Activated T-cell treated with anti-CD3 and anti-CD28 coated beads, Interleukin-2, amount 50 U/mL, for 4 hours (primary cell): Measurements from ENCODE around the gene ATP8B4. TPM values are rescaled to one million over a fixed set of nuclear protein-coding genes. Genes with fewer than 3 reads are reported as not detected.

Experiments
- ATAC-seq, 2 donors: fragments of 200-7000 bp; cut with Tn5 transposase; one replicate each; pipeline ENCODE4 v1.10.0; 2021
- DNase-seq: peaks from one replicate; pipeline ENCODE4 v3.0.0-alpha.2; 2020
- H3K27me3 Mint-ChIP-seq: one replicate; pipeline ENCODE4 v1.8.0; 2021; ENCODE audit warnings: low read depth, mixed read lengths
- H3K36me3 Mint-ChIP-seq: one replicate; pipeline ENCODE4 v1.8.0; 2022; ENCODE audit warnings: mixed read lengths; ENCODE audit not compliant: insufficient read depth
- H3K4me1 Mint-ChIP-seq: one replicate; pipeline ENCODE4 v1.8.0; 2021; ENCODE audit warnings: low read depth, mixed read lengths
- H3K4me3 Mint-ChIP-seq: one replicate; pipeline ENCODE4 v1.8.0; 2021; ENCODE audit warnings: mild to moderate bottlenecking, moderate library complexity, mixed read lengths
- H3K9me3 Mint-ChIP-seq: one replicate; pipeline ENCODE4 v1.8.0; 2021; ENCODE audit warnings: mixed read lengths
- total RNA-seq, 3 donors: library from RNA; stranded (reverse); gene quantifications; one replicate each; pipeline ENCODE4 v1.2.1, GENCODE V29; 2021

ATP8B4 gene
- total RNA-seq, 3 donors from 2014 or later = 1.4 to 2.7 (median 1.4) TPM

- H3K36me3 Mint-ChIP-seq = no peaks in the 10 kb centered on the region
- DNase-seq (no peak), ATAC-seq (no peak)
- H3K27me3 Mint-ChIP-seq = peaks cover 4% of the 10 kb centered on the region
- no peaks in the 10 kb centered on the region for H3K4me1 Mint-ChIP-seq
- H3K4me3 Mint-ChIP-seq = no peak overlapping the region
- H3K9me3 Mint-ChIP-seq = no peaks in the 10 kb centered on the region
Measured at GRCh38 chr15:50075319-50075718, 43.7 kb downstream of the ATP8B4 start.

- no peak for ATAC-seq
- DNase-seq = no peak
- H3K9me3 Mint-ChIP-seq = no peaks in the 10 kb centered on the region
- H3K4me1 Mint-ChIP-seq = no peaks in the 10 kb centered on the region
- H3K4me3 Mint-ChIP-seq = no peak overlapping the region
- no peaks in the 10 kb centered on the region for H3K36me3 Mint-ChIP-seq
- H3K27me3 Mint-ChIP-seq = peaks cover 7% of the 10 kb centered on the region
Measured at GRCh38 chr15:50071551-50072258, 47.3 kb downstream of the ATP8B4 start.

GRCh38 chr15:50068016-50068415 lies 51.0 kb downstream of the ATP8B4 start:
- no peaks in the 10 kb centered on the region for H3K36me3 Mint-ChIP-seq
- H3K4me1 Mint-ChIP-seq = peaks cover 1% of the 10 kb centered on the region
- ATAC-seq (no peak), DNase-seq (no peak)
- no peaks in the 10 kb centered on the region for H3K9me3 Mint-ChIP-seq
- H3K27me3 Mint-ChIP-seq = peaks cover 7% of the 10 kb centered on the region
- H3K4me3 Mint-ChIP-seq = no peak overlapping the region

DNA sequence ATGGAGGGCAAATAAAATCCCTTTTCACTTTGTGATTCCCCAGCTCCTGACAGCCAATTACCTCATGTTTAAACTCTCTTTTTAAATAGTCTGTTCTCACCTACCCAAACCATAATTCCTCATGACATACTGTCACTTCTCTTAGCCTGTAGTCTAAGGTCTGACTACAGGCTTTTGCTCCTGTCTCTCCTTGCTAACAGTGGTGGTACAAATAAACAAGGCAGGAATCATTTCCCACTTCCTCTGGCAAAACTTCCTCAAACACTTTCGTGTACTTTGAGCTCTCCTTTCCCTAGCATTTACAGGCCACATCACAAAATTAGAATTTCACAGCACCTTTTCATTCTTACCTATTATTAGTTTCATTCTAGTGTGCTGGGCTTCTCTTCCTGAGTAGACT lies 51.8 kb downstream of the ATP8B4 start:
- Mint-ChIP-seq H3K4me1 (peaks cover 1% of the 10 kb centered on the region), H3K9me3 (no peaks in the 10 kb centered on the region), H3K4me3 (no peak overlapping the region), H3K36me3 (no peaks in the 10 kb centered on the region), H3K27me3 (peaks cover 6% of the 10 kb centered on the region)
- DNase-seq (no peak), ATAC-seq (no peak)

- H3K4me3 Mint-ChIP-seq = no peak overlapping the region
- H3K27me3 Mint-ChIP-seq = peaks cover 3% of the 10 kb centered on the region
- DNase-seq (no peak), ATAC-seq (no peak)
- H3K4me1 Mint-ChIP-seq = peaks cover 1% of the 10 kb centered on the region
- H3K36me3 Mint-ChIP-seq = no peaks in the 10 kb centered on the region
- no peaks in the 10 kb centered on the region for H3K9me3 Mint-ChIP-seq
Measured at GRCh38 chr15:50066666-50067065, 52.4 kb downstream of the ATP8B4 start.

DNA sequence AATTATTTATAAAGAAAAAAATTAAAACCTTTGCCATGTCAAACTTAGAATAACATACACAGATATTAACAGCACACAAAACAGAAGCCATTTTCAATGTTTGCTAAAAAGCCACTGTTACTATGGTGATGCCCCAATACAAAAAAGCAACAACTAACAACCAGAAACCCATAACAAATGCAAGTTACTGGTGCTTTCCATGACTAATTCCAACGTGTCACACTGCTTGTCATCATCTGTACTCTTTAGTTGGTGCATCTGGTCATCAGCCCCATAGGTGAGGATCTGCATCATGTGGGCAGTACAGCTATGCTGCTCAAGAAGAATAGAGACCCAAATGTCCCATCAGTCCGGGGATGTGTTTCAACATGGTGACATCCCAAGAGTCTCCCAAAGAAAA lies 52.8 kb downstream of the ATP8B4 start:
- peaks cover 1% of the 10 kb centered on the region for H3K4me1 Mint-ChIP-seq
- H3K36me3 Mint-ChIP-seq = no peaks in the 10 kb centered on the region
- H3K9me3 Mint-ChIP-seq = no peaks in the 10 kb centered on the region
- DNase-seq (no peak), ATAC-seq (peak; percentile 86 to 89)
- no peak overlapping the region for H3K4me3 Mint-ChIP-seq
- peaks cover 3% of the 10 kb centered on the region for H3K27me3 Mint-ChIP-seq

- Mint-ChIP-seq H3K36me3 (no peaks in the 10 kb centered on the region), H3K4me3 (no peak overlapping the region), H3K27me3 (peaks cover 3% of the 10 kb centered on the region), H3K9me3 (no peaks in the 10 kb centered on the region), H3K4me1 (peaks cover 1% of the 10 kb centered on the region)
- DNase-seq = no peak
- ATAC-seq = no peak
Measured at GRCh38 chr15:50065279-50065678, 53.8 kb downstream of the ATP8B4 start.

DNA sequence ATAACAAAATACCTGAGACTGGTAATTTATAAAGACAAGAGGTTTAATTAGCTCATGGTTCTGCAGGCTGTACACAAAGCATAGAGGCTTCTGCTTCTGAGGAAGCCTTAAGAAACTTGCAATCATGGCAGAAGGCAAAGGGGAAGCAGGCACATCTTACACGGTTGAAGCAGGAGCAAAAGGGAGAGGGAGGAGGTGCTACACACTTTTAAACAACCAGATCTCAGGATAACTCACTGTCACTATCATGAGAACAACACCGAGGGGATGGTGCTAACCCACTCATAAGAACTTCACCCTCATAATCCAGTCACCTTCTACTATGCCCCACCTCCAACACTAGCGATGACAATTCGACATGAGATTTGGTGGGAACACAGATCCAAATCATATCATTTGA lies 54.4 kb downstream of the ATP8B4 start:
- H3K4me1 Mint-ChIP-seq = peaks cover 1% of the 10 kb centered on the region
- no peak for ATAC-seq
- H3K36me3 Mint-ChIP-seq = no peaks in the 10 kb centered on the region
- no peak overlapping the region for H3K4me3 Mint-ChIP-seq
- DNase-seq = no peak
- no peaks in the 10 kb centered on the region for H3K9me3 Mint-ChIP-seq
- peaks cover 3% of the 10 kb centered on the region for H3K27me3 Mint-ChIP-seq

GRCh38 chr15:50063226-50063625 lies 55.8 kb downstream of the ATP8B4 start:
- Mint-ChIP-seq H3K4me1 (peaks cover 1% of the 10 kb centered on the region), H3K4me3 (no peak overlapping the region)
- ATAC-seq = no peak

GRCh38 chr15:50061503-50061902 lies 57.5 kb downstream of the ATP8B4 start:
- Mint-ChIP-seq H3K27me3 (no peaks in the 10 kb centered on the region), H3K4me1 (peaks cover 1% of the 10 kb centered on the region), H3K9me3 (no peaks in the 10 kb centered on the region), H3K36me3 (no peaks in the 10 kb centered on the region), H3K4me3 (no peak overlapping the region)
- ATAC-seq = no peak
- DNase-seq = no peak

More at GRCh38 chr15:50063226-50063625, 55.8 kb downstream of the ATP8B4 start:
- H3K9me3 Mint-ChIP-seq = no peaks in the 10 kb centered on the region
- H3K27me3 Mint-ChIP-seq = peaks cover 3% of the 10 kb centered on the region
- DNase-seq = no peak
- H3K36me3 Mint-ChIP-seq = no peaks in the 10 kb centered on the region

GRCh38 chr15:50059883-50060282 lies 59.1 kb downstream of the ATP8B4 start:
- Mint-ChIP-seq H3K36me3 (no peaks in the 10 kb centered on the region), H3K9me3 (no peaks in the 10 kb centered on the region), H3K4me3 (no peak overlapping the region), H3K4me1 (no peaks in the 10 kb centered on the region), H3K27me3 (peaks cover 2% of the 10 kb centered on the region)
- no peak for ATAC-seq
- DNase-seq = no peak

DNA sequence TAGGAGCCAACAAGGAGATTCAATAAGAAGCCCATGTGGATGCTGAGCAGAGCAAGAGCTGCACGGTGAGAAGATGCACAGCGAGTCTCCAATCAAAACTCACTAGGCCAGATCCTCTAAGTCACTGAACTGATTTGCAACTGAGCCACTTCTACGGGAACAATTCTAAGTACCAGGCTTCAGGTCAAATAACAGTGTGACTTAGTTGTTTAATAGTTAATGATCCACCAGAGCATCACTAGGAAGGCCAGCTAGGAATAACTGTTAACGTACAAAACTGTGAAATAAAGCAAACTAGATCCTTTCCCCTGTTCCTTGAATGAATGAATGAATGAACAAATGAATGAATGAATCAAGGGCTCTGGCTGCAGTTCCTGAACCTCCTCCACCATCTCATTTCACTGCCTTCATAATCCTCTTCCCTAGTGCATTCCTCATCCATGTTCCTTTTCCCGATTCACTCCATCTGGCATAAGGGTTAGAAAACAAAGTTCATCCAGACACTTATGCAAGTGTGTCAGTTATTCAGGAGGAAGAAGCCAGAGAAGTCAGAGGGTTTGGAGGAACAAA lies 59.7 kb downstream of the ATP8B4 start:
- Mint-ChIP-seq H3K9me3 (no peaks in the 10 kb centered on the region), H3K36me3 (no peaks in the 10 kb centered on the region), H3K4me3 (no peak overlapping the region), H3K4me1 (no peaks in the 10 kb centered on the region), H3K27me3 (peaks cover 4% of the 10 kb centered on the region)
- ATAC-seq (no peak), DNase-seq (no peak)

GRCh38 chr15:50057905-50058639 lies 61.0 kb downstream of the ATP8B4 start:
- no peak for ATAC-seq
- Mint-ChIP-seq H3K27me3 (peaks cover 4% of the 10 kb centered on the region), H3K4me1 (no peaks in the 10 kb centered on the region)

DNA sequence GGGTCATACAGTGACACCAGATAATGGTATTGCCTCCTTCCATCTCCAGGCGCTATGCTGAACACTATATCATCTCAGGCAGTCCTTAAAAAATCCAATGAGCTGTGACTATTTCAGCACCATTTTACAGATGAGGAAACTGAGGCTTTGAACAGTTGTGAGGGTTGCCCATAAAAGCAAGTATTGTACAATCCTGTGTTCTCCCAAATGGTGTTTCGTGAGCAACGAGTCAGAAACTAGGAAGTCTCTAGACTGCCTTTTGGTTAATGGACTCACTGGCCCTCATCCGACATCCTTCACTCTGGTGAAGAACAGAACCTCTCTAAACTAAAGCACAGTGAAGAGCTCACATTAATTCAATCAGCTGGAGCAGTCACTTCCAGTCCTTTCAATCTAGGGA lies 61.8 kb downstream of the ATP8B4 start:
- ATAC-seq = no peak
- Mint-ChIP-seq H3K4me1 (no peaks in the 10 kb centered on the region), H3K4me3 (no peak overlapping the region), H3K27me3 (peaks cover 4% of the 10 kb centered on the region), H3K36me3 (no peaks in the 10 kb centered on the region), H3K9me3 (no peaks in the 10 kb centered on the region)
- no peak for DNase-seq

More at GRCh38 chr15:50057905-50058639, 61.0 kb downstream of the ATP8B4 start:
- no peaks in the 10 kb centered on the region for H3K9me3 Mint-ChIP-seq
- no peaks in the 10 kb centered on the region for H3K36me3 Mint-ChIP-seq
- DNase-seq = no peak
- H3K4me3 Mint-ChIP-seq = no peak overlapping the region

DNA sequence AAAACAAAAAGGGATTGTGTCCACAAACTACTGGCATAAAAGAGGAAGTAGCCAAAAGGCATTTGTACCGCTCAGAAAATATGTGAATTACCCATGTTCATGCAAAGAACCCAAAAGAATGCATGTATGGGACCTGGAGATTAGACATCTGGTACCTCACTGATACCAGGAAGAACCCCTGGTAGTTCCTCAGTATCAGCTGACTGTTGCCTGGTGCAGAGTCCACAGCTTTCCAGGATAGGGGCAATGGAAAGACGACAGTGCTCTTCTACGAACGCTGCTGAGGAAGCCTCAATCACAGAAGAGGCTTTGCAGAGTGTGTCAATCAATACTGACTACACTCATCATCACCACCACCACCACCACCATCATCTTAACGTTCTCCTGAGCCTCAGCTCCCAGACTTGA lies 63.3 kb downstream of the ATP8B4 start:
- ATAC-seq (no peak), DNase-seq (no peak)
- Mint-ChIP-seq H3K27me3 (peaks cover 4% of the 10 kb centered on the region), H3K4me1 (no peaks in the 10 kb centered on the region), H3K9me3 (no peaks in the 10 kb centered on the region), H3K4me3 (no peak overlapping the region), H3K36me3 (no peaks in the 10 kb centered on the region)
